T-helper 2 cell treated with Interferon-gamma antibody and Interleukin-4, amounts not matched to agents 5 μg/mL and 100 μg/mL, for 36 hours (primary cell): ENCODE measurements around the gene ANKRD10.

Experiments
- DNase-seq: peaks from one replicate; pipeline ENCODE4 v3.0.0; 2021; ENCODE audit warnings: low spot score
- H3K27ac Mint-ChIP-seq: one replicate; pipeline ENCODE4 v1.8.0; 2021; ENCODE audit warnings: mild to moderate bottlenecking, mixed read lengths
- H3K27me3 Mint-ChIP-seq: one replicate; pipeline ENCODE4 v1.8.0; 2021; ENCODE audit warnings: low read depth, mixed read lengths
- H3K36me3 Mint-ChIP-seq: one replicate; pipeline ENCODE4 v1.8.0; 2021; ENCODE audit warnings: low read depth, mixed read lengths
- H3K4me1 Mint-ChIP-seq: one replicate; pipeline ENCODE4 v1.8.0; 2021; ENCODE audit warnings: low read depth, mixed read lengths
- H3K4me3 Mint-ChIP-seq: one replicate; pipeline ENCODE4 v1.8.0; 2022; ENCODE audit warnings: mild to moderate bottlenecking, moderate library complexity, mixed read lengths
- H3K9me3 Mint-ChIP-seq: one replicate; pipeline ENCODE4 v1.8.0; 2021; ENCODE audit warnings: mixed read lengths

Gene ANKRD10

DNA sequence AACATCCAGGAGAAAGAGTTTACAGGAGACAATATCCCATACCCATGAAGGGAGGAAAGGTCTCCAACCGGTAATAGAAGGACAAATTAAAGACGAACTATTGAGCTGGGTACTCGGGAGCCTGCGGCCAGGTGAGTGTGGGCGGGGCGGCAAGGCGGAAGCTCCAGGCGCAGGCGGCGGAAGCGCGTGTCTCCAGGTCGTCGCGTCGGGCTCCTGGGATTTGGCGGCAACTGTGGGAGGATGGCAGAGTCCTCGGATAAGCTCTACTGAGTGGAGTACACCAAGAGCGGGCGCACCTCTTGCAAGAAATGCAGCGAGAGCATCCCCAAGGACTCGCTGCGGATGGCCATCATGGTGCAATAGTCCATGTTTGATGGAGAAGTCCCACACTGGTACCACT, 21.6 kb upstream of the ANKRD10 start:
- Mint-ChIP-seq H3K9me3 (peaks cover 41% of the 10 kb centered on the region), H3K27ac (no peak overlapping the region), H3K36me3 (peaks cover 2% of the 10 kb centered on the region), H3K4me1 (peaks cover 6% of the 10 kb centered on the region), H3K27me3 (no peaks in the 10 kb centered on the region), H3K4me3 (no peak overlapping the region)
- no peak for DNase-seq

DNA sequence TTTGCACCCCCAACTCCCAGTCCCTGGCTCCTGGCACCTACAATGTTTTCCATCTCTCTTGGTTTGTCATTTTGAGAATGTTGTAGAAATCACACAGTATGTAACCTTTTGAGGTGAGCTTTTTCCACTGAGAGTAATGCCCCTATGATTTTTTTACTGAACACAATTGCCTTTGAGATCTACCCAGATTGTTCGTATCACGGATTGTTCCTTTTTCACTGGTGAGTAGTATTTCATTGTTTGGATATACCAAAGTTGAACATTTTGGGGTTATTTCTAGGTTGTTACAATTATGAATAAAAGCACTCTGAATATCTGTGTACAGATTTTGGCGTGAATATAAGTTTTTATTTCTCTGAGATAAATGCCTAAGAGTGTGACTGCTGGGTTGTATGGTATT, 17.7 kb upstream of the ANKRD10 start:
- Mint-ChIP-seq H3K4me3 (no peak overlapping the region), H3K27me3 (peaks cover 19% of the 10 kb centered on the region), H3K36me3 (peaks cover 2% of the 10 kb centered on the region), H3K4me1 (no peaks in the 10 kb centered on the region), H3K9me3 (peaks cover 37% of the 10 kb centered on the region), H3K27ac (no peak overlapping the region)
- DNase-seq: no peak

DNA sequence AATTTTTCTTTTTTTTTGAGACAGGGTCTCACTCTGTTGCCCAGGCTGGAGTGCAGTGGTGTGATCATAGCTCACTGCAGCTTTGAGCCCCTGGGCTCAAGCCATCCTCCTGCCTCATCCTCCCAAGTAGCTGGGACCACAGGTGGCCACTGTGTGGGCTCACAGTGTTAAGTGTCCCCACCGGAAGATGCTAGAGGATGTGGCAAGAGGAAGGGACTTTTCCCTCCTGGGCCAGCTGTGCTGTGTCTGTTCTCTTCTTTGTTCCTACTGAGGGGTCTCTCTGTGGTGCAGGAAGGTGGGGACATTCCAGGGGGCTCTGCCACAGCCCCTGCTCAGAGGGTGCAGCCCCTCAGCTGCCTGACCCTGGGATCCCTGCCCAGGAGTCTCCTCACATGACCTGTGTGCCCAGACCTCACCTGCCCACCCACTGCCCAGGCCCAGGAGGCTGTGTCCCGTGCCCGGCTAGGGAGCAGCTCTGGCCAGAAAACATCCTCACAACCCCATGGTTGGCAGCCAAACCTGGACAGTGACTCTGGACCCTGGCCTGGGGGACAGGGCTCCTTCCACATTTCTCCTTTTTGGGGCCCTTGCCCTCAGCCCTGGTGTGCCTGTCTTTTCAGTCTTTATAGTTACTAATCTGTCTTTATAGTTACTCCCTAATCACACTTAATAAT, 14.4 kb upstream of the ANKRD10 start:
- Mint-ChIP-seq H3K36me3 (no peaks in the 10 kb centered on the region), H3K27me3 (peaks cover 33% of the 10 kb centered on the region), H3K4me1 (no peaks in the 10 kb centered on the region), H3K4me3 (no peak overlapping the region), H3K27ac (no peak overlapping the region), H3K9me3 (peaks cover 19% of the 10 kb centered on the region)
- DNase-seq: no peak

DNA sequence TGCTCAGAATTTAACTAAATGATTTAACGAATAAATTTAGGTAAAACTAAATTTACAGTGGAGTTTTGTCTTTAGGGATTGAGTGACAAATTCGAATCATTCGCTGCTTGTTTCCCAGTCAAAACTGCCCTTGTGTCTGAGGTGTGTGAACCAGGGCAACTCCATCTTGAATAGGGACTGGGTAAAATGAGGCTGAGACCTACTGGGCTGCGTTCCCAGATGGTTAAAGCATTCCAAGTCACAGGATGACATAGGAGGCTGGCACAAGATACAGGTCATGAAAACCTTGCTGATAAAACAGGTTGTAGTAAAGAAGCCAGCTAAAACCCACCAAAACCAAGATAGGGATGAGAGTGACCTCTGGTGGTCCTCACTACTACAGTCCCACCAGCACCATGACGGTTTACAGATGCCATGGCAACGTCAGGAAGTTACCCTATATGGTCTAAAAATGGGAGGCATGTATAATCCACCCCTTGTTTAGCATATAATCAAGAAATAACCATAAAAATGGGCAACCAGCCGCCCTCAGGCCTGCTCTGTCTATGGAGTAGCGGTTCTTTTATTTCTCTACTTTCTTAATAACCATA, 10.2 kb upstream of the ANKRD10 start:
- Mint-ChIP-seq H3K4me3 (no peak overlapping the region), H3K27me3 (peaks cover 47% of the 10 kb centered on the region), H3K4me1 (peaks cover 5% of the 10 kb centered on the region), H3K9me3 (no peaks in the 10 kb centered on the region), H3K36me3 (no peaks in the 10 kb centered on the region), H3K27ac (no peak overlapping the region)
- DNase-seq: no peak

DNA sequence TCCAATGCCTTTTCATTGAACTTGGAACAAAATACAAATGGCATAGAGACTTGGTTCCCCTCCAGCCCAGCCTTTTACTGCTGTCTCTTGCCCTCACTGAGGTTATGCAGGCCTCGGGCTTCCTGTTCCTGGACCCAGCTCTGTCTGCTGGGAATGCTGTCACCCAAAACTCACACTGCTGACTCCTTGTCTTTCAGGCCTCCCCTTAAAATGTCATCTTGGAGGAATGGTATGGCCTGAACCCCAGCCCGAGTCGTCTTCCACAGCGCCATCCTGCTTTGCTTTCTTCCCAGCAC, 9.7 kb upstream of the ANKRD10 start:
- no peaks in the 10 kb centered on the region for H3K9me3 Mint-ChIP-seq
- H3K4me1 Mint-ChIP-seq: peaks cover 5% of the 10 kb centered on the region
- H3K4me3 Mint-ChIP-seq: no peak overlapping the region
- H3K27me3 Mint-ChIP-seq: peaks cover 47% of the 10 kb centered on the region
- no peak for DNase-seq
- no peak overlapping the region for H3K27ac Mint-ChIP-seq
- no peaks in the 10 kb centered on the region for H3K36me3 Mint-ChIP-seq

DNA sequence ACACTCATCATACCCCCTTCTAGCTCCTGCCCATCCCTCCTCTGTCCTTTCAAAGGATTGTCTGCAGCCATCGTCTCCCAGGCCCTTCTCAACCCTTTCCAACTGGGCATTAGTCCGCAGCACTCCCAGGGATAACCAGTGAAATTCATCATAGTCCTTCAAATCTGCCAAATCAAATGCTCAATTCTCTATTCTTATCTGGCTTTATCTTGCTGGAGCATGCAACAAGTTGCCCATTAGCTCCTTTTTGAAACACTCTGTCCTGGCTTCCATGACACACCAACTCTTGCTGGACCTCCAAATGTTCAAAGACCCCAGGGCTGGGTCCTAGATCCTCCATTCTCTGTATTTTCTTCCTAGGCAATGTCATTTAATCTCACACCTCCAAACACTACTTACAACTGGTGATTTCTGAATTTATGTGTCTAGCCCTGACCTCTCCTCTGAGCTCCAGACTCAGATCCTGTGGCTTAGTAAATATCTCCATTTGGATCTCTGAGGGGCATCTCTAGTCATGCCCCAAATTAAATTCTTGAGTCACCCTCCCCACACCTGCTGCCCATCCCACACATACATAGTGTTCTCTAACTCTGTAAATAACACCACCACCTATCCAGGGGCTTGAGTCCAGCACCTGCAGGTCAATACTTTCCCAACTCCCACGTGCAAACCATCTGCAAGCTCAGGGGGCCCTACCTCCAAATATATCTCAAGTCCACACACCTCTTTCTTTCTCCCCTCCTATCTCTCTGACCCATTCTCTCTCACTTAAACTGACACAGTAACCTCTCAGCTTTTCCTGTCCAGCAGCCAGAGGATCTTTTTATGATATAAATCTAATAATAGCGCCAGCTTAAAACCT, 9.1 kb upstream of the ANKRD10 start:
- no peak overlapping the region for H3K27ac Mint-ChIP-seq
- no peak for DNase-seq
- no peaks in the 10 kb centered on the region for H3K36me3 Mint-ChIP-seq
- no peaks in the 10 kb centered on the region for H3K9me3 Mint-ChIP-seq
- peaks cover 5% of the 10 kb centered on the region for H3K4me1 Mint-ChIP-seq
- peaks cover 46% of the 10 kb centered on the region for H3K27me3 Mint-ChIP-seq
- no peak overlapping the region for H3K4me3 Mint-ChIP-seq

DNA sequence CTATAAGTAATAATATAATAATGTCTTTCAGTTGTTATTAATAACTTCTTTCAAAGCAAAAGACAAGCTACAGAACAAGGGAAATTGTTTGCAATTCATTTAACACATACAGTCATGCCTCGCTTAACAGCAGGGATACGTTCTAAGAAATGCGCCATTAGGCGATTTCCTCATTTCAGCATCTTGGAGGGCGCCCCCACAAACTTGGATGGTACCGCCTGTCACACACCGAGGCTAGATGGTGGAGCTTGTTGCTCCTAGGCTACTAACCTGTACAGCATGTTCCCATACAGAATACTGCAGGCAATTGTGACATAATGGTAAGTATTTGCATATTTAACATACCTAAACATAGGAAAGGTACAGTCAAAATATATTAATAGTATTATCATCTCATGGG, 8.2 kb upstream of the ANKRD10 start:
- H3K4me1 Mint-ChIP-seq: peaks cover 5% of the 10 kb centered on the region
- H3K4me3 Mint-ChIP-seq: no peak overlapping the region
- no peaks in the 10 kb centered on the region for H3K9me3 Mint-ChIP-seq
- no peak for DNase-seq
- no peak overlapping the region for H3K27ac Mint-ChIP-seq
- H3K36me3 Mint-ChIP-seq: no peaks in the 10 kb centered on the region
- H3K27me3 Mint-ChIP-seq: peaks cover 37% of the 10 kb centered on the region

DNA sequence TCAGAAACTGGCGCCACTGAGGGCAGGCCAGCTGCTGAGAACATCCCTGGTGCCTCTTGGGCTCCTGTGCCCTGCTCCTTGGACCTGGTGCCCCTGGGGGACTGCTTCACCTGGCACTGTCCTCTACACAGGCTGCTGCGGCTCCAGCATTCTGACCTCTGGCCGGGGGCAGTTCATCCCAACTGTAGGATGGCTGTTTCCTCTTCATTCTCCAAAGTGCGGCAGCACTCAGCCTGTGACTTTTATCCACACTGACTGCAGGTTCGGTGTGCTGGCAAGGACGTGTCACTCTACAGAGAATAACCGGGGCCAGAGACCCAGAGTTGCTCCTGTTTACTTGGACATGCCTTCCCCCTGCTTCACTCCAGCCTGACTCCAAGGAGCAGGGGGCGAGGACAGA, 7.6 kb upstream of the ANKRD10 start:
- Mint-ChIP-seq H3K4me3 (no peak overlapping the region), H3K36me3 (no peaks in the 10 kb centered on the region), H3K27me3 (peaks cover 34% of the 10 kb centered on the region), H3K27ac (no peak overlapping the region), H3K9me3 (no peaks in the 10 kb centered on the region), H3K4me1 (peaks cover 8% of the 10 kb centered on the region)
- DNase-seq: no peak

DNA sequence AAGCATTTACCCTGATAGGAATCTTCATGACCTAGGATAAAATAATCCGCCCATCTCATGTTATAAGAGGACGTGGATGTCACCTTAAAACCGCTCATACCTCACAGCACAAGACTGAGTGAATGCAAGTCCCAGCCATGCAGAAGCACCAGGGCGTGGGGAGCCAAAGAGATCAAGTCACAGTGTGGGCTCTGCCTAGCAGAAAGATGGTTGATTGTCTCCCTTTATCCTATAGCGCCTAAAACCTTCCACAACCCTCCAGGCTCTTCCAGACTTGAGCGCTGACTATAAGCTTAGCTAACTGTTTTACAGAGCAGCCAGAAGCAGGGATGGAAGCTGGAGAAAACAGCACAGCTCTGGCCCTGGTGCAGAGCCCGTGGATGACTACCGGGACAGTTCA, 6.8 kb upstream of the ANKRD10 start:
- Mint-ChIP-seq H3K4me3 (no peak overlapping the region), H3K4me1 (peaks cover 11% of the 10 kb centered on the region), H3K9me3 (no peaks in the 10 kb centered on the region), H3K27ac (no peak overlapping the region), H3K36me3 (no peaks in the 10 kb centered on the region), H3K27me3 (peaks cover 26% of the 10 kb centered on the region)
- no peak for DNase-seq

DNA sequence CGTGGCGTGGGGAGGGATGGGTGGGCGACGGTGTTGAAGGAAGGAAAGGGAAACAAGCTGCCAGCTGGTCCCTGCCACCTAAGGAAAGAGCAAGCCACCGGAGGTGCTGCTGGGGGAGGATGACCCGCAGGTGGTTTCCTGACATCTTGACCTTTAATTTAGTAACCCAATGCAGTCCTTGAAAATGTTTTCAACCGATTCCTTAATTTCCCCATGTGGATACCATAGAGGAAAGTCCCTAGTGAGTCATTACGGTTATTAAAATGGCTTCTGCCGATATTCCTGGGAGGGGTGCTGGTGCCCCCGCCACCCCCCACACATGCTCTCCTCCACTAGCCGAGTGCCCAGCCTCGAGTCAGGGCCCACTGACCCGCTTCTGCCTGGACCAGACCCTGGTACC, 6.3 kb upstream of the ANKRD10 start:
- Mint-ChIP-seq H3K27ac (no peak overlapping the region), H3K27me3 (peaks cover 23% of the 10 kb centered on the region), H3K9me3 (no peaks in the 10 kb centered on the region), H3K4me3 (no peak overlapping the region), H3K4me1 (peaks cover 16% of the 10 kb centered on the region), H3K36me3 (no peaks in the 10 kb centered on the region)
- DNase-seq: no peak

DNA sequence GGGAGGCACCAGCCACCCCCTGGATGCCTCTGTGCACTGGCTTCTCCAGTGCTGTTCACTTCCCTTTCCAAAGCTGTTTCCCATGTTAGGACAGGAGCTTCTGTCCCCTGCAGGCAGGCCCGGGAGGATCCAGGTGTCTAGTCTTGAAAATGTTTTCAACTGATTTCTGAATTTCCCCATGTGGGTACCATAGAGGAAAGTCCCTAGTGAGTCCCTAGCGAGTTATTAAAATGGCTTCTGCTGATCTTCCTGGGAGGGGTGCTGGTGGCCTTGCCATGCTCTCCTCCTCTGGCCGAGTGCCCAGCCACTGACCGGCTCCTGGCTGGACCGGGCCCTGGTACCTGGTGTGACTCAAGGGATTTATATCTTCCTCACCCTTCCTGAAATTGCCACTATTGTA, 5.2 kb upstream of the ANKRD10 start:
- DNase-seq: no peak
- Mint-ChIP-seq H3K27me3 (peaks cover 23% of the 10 kb centered on the region), H3K9me3 (no peaks in the 10 kb centered on the region), H3K4me3 (no peak overlapping the region), H3K27ac (no peak overlapping the region), H3K36me3 (no peaks in the 10 kb centered on the region), H3K4me1 (peaks cover 18% of the 10 kb centered on the region)

DNA sequence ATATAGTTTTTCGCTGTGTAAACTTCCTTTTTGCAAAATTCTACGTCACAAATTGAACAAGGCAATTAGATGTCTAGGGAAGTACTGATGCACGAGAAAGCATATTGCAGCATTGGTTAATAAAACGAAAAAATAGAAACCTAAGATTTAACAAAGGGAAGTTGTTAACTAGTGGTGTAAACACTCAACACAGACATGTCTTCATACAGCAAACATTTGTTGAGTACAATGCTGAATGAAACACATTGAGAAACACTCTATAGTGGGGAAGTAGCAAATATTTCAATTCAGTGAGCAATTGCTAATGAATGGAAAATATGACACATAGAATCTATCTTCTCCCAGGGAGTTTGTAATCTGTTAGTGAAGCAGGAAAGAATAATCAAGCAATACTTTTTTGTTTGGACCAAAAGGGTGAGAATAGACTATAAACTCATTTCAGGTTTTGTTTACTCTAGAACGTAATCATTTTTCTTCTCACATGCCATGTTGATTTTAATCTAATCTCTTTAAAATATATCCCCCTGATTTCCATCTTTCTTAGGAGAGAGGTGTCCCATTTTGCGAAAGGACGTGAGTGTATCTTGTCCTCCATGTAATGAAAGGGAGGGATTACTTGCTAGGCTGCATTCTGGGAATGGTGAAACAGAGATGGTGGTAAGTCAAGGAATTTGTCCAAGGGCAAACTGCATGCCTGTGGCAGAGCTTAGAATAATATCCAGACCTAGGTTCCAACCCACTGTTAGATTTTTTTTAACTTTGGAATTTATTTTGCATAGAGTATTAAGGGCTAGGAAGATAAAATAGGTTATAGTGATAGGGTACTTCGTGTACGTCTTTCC, 1.7 kb upstream of the ANKRD10 start:
- DNase-seq: no peak
- Mint-ChIP-seq H3K27me3 (peaks cover 2% of the 10 kb centered on the region), H3K27ac (no peak overlapping the region), H3K9me3 (no peaks in the 10 kb centered on the region), H3K4me1 (peaks cover 36% of the 10 kb centered on the region), H3K36me3 (peaks cover 6% of the 10 kb centered on the region), H3K4me3 (peak overlapping the region; percentile 85)

DNA sequence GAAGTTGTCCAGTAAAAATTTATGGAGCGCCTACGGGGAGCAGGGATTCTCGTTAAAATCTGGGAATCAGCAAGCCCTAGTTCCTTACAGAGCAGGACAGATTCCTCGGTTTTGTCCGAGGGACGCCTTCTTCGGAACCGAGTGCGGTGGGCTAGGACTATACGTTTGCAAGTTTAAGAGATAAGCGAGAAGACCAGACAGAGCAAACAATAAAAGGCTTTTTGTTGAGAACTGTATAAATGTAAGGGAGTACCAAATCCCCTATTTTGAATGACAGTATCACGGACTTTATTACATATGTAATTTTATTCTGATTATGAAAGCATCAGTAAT, 971 bp upstream of the ANKRD10 start:
- peak overlapping the region; percentile 85 for H3K4me3 Mint-ChIP-seq
- H3K27me3 Mint-ChIP-seq: no peaks in the 10 kb centered on the region
- DNase-seq: no peak
- H3K9me3 Mint-ChIP-seq: no peaks in the 10 kb centered on the region
- H3K36me3 Mint-ChIP-seq: peaks cover 7% of the 10 kb centered on the region
- H3K27ac Mint-ChIP-seq: peak overlapping the region; percentile 85
- peaks cover 36% of the 10 kb centered on the region for H3K4me1 Mint-ChIP-seq
